GM19397 (cell line): Measurements from ENCODE around the gene WIPF3.

ENCODE experiments used
- ATAC-seq: cut with Tn5 transposase; IDR thresholded peaks from one replicate; pipeline ENCODE4 v1.9.1; 2021; ENCODE audit warnings: mild to moderate bottlenecking, moderate library complexity; ENCODE audit not compliant: unreplicated experiment

Gene WIPF3

DNA sequence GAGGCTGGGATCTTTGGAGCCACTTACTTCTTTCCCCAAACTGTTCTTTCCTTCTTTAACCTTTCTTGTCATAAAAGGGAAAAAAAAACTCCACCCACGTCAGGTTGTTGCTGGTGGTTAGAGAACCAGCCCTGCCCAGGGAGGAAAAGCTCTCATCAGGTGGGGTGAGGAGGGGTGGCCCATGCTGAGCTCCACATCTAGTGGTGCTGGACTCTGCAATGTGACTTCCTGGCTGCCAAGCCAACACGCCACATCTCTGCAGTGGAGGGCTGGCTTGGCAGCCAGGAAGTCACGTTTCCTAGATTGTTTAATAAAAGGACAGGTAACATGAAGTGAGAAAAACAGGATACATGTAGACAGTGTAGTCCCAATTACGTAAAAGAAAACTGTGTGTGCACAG is 37.4 kb downstream of the WIPF3 start:
- ATAC-seq, result no peak

- no peak for ATAC-seq
These were observed 38.3 kb downstream of the WIPF3 start for GRCh38 chr7:29844559-29844958.

DNA sequence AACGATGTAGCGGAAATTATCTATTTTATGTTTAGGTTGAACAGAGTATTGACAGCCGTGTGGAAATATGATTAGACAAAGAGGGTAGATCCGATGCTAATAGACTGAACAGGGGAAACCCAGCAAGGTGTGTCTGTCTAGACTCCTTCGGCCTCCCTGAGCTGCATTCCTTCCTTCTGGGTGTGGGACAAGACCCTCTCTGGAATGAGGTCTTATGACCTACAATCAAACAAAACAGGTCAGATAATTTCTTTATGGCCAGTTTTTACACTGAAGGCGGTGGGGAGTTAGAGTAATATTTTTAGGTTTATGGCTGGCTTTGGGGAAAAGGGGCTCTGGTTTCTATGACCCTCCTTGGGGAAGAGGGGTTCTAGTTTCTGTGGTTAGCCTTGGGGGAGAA is 41.2 kb downstream of the WIPF3 start:
- no peak for ATAC-seq

GRCh38 chr7:29847916-29848315 is 41.6 kb downstream of the WIPF3 start:
- ATAC-seq, result no peak

- ATAC-seq, result no peak
These were observed 42.6 kb downstream of the WIPF3 start for GRCh38 chr7:29848941-29849340.

- no peak for ATAC-seq
These were observed 45.2 kb downstream of the WIPF3 start for GRCh38 chr7:29851487-29851886.

GRCh38 chr7:29852457-29852856 is 46.1 kb downstream of the WIPF3 start:
- no peak for ATAC-seq

DNA sequence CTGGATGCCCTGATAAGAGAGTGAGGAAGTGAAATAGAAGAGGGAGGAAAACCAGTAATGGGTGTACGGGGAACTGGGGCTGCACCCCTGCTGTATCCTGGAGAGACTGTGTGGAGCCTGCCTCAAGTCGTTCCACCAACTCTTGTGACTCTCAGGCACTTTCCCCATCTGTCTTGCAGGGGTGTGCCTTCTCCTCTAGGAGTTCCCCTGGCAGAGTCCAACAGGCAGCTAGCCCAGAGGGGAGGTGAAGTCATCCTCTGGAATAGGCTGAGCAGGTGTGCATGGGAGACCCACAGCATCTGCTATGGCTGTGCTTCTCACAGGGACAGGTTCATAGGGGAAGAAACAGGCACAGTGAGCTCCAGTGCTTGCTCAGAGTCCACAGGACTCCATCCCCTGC is 46.8 kb downstream of the WIPF3 start:
- ATAC-seq, result no peak

DNA sequence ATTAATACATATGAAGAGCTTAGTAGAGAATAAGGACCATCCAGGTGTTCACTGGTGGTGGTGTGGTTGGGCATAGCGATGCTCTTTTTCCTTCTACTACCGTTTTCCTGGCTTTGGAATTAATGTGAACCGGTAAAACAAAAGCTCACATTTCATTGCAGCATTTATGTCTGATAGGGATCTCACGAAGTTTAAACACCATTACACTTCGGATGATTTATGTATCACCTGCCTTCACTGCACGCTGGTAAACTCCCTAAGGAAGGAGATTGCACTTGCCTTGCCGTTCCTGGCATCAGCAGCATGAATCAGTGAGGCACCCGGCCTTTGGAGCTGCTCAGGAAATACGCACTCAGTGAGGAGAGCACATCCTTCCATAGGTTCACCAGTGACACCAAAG is 47.5 kb downstream of the WIPF3 start:
- ATAC-seq, result no peak

GRCh38 chr7:29854257-29854938 is 48.1 kb downstream of the WIPF3 start:
- no peak for ATAC-seq

GRCh38 chr7:29857654-29858053 is 51.3 kb downstream of the WIPF3 start:
- no peak for ATAC-seq

DNA sequence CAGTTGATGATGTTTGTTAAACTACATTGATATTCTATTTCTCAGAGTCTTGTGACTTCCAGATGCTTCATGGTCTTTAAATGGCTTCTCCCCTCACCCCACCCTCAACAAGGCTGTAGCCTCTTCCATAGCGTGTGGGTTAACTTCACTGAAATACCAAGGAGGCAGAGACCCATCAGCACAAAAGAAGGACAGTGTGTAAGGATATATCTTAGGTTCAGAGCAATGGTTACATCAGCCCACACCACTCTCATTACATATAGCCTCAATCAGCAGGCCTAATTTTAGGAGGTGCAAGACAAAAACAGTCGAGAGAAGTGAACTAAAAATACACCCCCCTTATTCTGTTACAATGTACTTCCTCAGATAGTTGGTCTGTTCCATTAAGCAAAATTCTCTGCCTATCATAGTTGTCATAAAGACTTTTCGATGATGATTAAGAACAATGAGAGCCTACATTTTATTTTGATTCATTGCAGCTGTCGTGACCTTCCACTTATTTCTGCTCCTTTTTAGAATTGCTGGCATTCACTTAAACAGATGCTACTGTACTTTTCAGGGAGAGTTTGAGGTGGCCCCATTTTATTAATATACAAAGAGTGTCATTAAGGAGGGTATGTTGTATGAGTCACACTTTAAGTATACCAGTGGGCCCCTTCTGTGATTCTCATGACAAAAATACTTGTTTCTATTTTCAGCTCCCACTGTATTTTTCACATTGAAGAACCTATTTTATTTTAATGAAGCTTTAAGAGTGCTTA is 52.1 kb downstream of the WIPF3 start:
- ATAC-seq, result no peak

DNA sequence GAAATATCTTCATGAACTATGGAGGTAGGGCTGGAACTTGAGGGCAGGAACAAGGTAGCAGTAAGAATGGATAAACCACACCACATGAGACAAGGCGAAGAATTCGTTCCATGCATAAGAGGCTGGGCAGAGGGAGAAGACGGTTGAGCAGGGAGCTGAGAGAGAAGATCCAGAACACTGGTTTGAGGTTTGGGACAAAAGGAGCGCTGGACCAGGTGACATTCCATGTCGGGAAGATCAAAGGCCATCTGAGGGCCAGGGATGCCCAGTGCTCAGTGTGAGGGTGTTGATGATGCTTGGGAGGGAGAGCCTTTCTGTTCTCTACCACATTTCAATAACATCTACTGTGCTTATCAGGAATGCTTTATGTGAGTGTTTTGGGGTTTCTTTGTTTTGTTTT is 52.8 kb downstream of the WIPF3 start:
- no peak for ATAC-seq

- no peak for ATAC-seq
These were observed 53.3 kb downstream of the WIPF3 start for GRCh38 chr7:29859524-29860185.

- no peak for ATAC-seq
These were observed 53.9 kb downstream of the WIPF3 start for GRCh38 chr7:29860186-29860585.

DNA sequence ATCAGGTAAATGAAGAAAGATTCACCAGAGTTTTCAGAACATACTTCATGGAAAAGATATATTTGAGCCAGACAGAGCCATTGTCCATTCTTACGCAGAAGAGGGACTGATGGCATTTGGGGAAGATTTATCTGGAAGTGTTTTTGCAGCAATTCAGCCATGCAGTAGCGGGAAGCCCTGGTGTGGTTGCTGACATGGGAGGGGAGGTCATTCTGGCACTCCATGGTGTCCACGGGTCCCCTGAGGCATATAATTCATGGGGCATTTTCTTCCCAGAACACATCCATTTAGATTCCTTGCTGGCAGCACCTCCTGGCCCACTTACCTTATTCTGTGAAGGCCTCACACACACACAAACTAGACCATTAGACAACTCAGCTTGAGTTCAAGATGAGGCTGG is 55.6 kb downstream of the WIPF3 start:
- no peak for ATAC-seq

GRCh38 chr7:29864656-29865055 is 58.3 kb downstream of the WIPF3 start:
- ATAC-seq, result no peak

- ATAC-seq, result no peak
These were observed 59.2 kb downstream of the WIPF3 start for GRCh38 chr7:29865526-29865925.

GRCh38 chr7:29866490-29866930 is 60.2 kb downstream of the WIPF3 start:
- no peak for ATAC-seq

- ATAC-seq, result no peak
These were observed 65.6 kb downstream of the WIPF3 start for GRCh38 chr7:29871787-29872398.

- ATAC-seq, result no peak
These were observed 67.5 kb downstream of the WIPF3 start for GRCh38 chr7:29873644-29874294.
